Skin epidermis (tissue), 12 donors: ENCODE measurements around the gene CARD14.

Experiments
- H3K27ac ChIP-seq, 21 experiments: fragments of 200-600 bp; sonication (generic) in 11 of 21; one replicate each; pipeline ENCODE4 v1.5.0; 2020; ENCODE audit warnings: mild to moderate bottlenecking in 3 of 21, inconsistent platforms in 2 of 21, moderate library complexity in 2 of 21
- H3K4me3 ChIP-seq, 7 experiments: fragments of 200-600 bp; sonication (generic) in 2 of 7; one replicate each; pipeline ENCODE4 v1.5.0; 2020; ENCODE audit warnings: inconsistent platforms in 2 of 7, mild to moderate bottlenecking in 2 of 7, moderate library complexity in 1 of 7

CARD14 gene

DNA sequence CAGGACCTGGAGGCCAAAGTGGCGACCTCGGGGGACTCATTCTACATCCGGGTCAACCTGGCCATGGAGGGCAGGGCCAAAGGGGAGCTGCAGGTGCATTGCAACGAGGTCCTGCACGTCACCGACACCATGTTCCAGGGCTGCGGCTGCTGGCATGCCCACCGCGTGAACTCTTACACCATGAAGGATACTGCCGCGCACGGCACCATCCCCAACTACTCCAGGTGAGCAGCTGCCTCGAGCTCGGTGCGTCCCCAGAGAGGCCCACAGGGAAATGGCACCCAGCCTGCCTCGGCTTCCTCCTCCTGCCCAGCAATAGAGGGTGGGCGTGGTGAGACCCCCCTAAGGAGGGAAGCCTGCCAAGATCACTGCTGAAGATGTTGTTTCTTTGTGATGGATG, 32.4 kb downstream of the CARD14 start:
- H3K27ac ChIP-seq = no peak overlapping the region
- no peak overlapping the region for H3K4me3 ChIP-seq

DNA sequence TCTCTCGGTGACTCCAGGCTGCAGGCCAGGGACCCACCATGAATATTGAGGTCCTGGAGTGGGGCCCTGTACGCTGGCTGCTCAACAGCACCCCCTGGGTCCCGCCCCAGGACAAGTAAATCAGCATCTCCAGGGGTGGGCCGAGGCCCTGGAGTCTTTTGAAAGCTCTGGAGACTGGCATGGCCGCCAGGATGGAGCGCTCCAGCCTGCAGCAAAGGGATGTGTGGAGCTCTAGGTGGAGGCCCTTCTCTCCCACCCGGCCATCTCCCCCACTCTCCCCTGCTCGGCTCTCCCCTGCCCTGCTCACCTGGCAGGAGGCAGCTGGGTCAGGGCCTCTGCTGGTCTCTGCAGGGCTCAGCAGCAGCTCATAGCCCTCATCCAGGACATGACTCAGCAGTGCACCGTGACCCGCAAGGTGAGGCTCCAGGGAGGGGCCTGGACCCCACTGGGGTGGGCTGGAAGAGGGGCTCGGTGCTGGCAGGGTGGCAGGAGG, 33.7 kb downstream of the CARD14 start:
- Histone ChIP-seq H3K4me3 (no peak overlapping the region), H3K27ac (no peak overlapping the region)

- Histone ChIP-seq H3K4me3 (no peak overlapping the region), H3K27ac (no peak overlapping the region)
Observed at GRCh38 chr17:80204626-80205468, 35.0 kb downstream of the CARD14 start.

DNA sequence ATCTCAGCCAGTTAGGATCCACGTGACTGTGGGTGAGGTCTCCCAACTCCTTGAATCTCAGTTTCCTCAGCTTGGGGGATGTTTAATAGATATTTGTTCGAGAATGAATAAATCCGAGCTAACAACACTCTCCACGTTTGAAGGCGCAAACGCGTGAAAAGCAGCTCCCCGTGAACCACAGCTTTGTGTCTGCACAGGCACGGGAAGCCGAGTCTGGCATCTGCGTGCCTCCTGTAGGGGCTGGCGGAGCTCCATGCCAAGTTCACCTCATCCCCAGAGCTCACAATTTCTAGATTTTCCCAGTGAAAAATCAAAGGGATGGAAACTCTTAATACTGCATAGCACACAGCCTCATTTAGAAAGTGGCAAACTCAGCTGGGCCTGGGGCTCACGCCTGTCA, 36.0 kb downstream of the CARD14 start:
- Histone ChIP-seq H3K27ac (no peak overlapping the region), H3K4me3 (no peak overlapping the region)

- Histone ChIP-seq H3K4me3 (no peak overlapping the region), H3K27ac (no peak overlapping the region)
Observed at GRCh38 chr17:80208050-80208449, 38.2 kb downstream of the CARD14 start.

GRCh38 chr17:80209765-80210164, 39.9 kb downstream of the CARD14 start:
- H3K27ac ChIP-seq = no peak overlapping the region
- H3K4me3 ChIP-seq = no peak overlapping the region

GRCh38 chr17:80210348-80211108, 40.7 kb downstream of the CARD14 start:
- H3K4me3 ChIP-seq = no peak overlapping the region
- no peak overlapping the region for H3K27ac ChIP-seq

DNA sequence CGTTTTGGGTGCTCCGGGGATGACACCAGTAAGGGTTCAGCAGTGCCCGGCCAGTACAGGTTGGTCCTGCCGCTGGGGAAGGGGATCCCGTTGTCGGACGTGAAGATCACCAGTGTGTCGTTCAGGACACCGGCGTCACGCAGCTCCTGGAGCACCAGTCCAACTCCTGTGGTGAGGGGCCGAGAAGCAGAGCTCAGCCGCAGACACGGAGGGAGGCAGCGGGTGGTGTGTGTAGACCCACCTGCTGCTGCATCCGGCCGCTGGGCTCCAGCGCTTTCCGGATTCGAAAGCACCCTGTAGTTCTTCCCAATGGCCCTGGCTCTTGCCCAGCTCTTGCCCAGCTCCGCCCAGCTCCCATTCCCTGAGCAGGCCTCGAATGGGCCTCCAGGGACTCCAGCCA, 42.3 kb downstream of the CARD14 start:
- H3K27ac ChIP-seq = peak overlapping the region in 3 of 21 experiments; percentile 16 to 21 (median 16)
- no peak overlapping the region for H3K4me3 ChIP-seq

DNA sequence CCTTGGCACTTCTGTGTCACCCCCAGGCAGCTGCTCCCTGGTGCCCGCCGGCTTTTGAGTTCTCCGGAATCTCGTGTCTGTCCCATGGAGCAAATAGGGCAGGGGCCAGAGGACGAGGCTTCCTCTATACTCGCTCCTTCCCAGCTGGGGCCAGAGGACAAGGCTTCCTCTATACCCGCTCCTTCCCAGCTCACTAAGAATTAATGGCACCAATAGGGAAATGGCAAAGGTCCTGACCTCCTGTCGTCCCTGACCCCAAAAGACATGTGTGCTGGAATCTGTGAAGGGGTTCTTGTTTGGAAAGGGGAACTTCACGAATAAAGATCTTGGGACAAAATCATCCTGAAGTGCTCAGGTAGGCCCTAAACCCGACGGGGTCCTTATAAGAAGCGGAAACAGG, 42.7 kb downstream of the CARD14 start:
- Histone ChIP-seq H3K27ac (peak overlapping the region in 3 of 21 experiments; percentile 16 to 21 (median 16)), H3K4me3 (no peak overlapping the region)

GRCh38 chr17:80212962-80213642, 43.3 kb downstream of the CARD14 start:
- Histone ChIP-seq H3K4me3 (no peak overlapping the region), H3K27ac (peak overlapping the region in 3 of 21 experiments; percentile 16 to 50 (median 21))

- peak overlapping the region in 2 of 21 experiments; percentile 16 to 50 for H3K27ac ChIP-seq
- no peak overlapping the region for H3K4me3 ChIP-seq
Observed at GRCh38 chr17:80213643-80213975, 43.8 kb downstream of the CARD14 start.

GRCh38 chr17:80214012-80214877, 44.4 kb downstream of the CARD14 start:
- no peak overlapping the region for H3K4me3 ChIP-seq
- H3K27ac ChIP-seq = no peak overlapping the region

- Histone ChIP-seq H3K27ac (no peak overlapping the region), H3K4me3 (no peak overlapping the region)
Observed at GRCh38 chr17:80214878-80215210, 45.0 kb downstream of the CARD14 start.

DNA sequence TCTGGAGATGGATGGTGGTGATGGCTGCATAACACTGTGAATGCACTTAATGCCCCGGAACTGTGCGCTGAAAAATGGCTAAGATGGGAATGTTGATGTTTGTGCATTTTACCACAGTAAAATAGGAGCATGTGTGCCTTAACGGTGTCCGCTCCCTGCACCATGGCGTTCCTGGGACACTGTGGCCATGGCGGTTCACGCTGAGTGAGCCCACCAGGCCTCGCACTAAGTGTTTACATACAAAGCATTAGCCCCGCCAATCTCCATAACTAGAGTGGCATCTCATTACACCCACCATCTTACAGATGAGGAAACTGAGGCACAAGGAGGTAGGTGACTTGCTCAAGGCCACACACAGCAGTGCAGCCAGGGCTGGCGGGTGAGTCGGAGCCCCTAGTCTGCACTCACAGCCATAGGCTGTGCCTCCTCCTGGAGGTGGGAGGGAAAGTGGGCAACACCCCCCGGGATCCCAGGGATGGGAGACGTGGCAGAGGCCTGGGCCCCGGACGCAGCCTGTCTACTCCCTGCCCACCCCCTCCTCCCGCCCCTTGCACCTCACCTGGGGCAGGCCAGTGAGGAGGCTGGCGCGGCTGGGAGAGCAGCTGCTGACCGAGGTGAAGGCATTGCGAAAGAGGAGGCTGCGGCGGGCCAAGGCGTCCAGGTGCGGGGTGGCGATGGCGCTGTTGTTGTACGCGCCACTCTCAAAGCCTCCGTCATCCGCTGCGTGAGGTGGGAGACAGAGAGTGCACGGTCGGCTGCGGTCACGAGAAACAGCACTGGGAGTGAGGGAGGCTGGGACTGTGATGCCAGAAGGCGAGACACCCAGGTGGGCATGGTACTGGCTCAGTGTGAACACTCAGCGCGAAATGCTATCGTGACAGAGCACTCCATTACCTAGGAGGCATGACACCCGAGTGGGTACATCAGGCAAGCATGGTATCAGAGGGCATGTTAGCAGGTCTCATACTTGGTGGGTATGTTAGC, 46.9 kb downstream of the CARD14 start:
- H3K27ac ChIP-seq = no peak overlapping the region
- H3K4me3 ChIP-seq = no peak overlapping the region

DNA sequence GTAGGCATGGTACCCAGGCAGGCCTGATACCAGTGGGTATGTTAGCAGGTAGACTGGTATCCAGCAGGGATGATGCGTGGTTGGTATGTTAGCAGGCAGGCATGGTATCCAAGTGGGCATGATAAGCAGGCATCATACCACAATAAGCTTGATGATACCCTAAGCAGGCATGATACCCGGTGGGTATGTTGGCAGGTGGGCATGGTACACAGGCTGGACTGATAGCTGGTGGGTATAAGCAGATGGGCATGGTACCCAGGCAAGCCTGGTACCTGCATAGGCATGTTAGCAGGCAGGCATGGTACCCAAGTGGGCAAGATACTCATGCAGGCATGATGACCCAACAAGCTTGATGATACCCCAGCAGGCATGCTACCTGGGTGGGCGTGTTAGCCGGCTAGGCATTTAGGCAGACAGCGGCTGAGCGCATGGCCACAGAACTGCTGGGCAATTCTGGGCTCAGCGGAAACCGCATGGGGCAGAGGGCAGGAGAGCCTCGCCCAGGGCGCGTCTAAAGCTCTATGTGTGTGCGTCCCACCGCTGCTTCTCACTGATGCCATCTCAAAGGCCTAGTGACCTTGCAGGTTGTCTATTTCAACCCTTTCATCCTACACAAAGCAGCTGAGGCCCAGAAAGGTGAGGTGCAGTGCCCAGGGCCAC, 48.0 kb downstream of the CARD14 start:
- H3K4me3 ChIP-seq = no peak overlapping the region
- peak overlapping the region in 1 of 21 experiments; percentile 97 for H3K27ac ChIP-seq

DNA sequence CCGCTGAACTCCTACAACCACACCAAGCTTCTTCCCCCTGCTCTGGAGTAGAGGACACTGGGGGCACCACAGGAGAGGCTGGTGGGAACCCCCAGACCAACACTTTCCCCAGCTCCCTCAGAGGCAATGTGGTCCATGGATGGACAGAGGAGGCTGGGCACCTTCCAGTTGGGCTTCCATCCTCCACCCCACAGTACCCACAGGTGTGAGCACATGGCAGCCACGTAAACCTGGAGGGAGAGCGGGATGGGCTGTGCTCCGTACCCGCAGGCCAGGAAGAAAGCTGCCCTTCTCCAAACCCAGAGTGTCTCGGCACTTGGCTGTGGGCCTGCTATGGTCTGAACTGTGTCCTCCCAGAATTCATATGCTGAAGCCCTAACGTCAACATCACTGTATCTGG, 48.6 kb downstream of the CARD14 start:
- Histone ChIP-seq H3K27ac (peak overlapping the region in 3 of 21 experiments; percentile 90 to 97 (median 91)), H3K4me3 (no peak overlapping the region)

- Histone ChIP-seq H3K4me3 (peak overlapping the region; percentile 74 to 95 (median 86)), H3K27ac (peak overlapping the region; percentile 71 to 98 (median 90))
Observed at GRCh38 chr17:80219013-80219762, 49.4 kb downstream of the CARD14 start.
